Muscle of leg (tissue), 11 donors: ENCODE data around the gene CALR. TPM values are rescaled to one million over a fixed set of nuclear protein-coding genes. Genes with fewer than 3 reads are reported as not detected.

ENCODE experiments used
- DNase-seq: peaks from one replicate; pipeline ENCODE4 v3.0.0; 2013
- H3K27ac ChIP-seq: one replicate; pipeline ENCODE4 v1.5.1; 2013; ENCODE audit warnings: mild to moderate bottlenecking, low read length, control low read depth
- H3K27me3 ChIP-seq: one replicate; pipeline ENCODE4 v1.6.1; 2013; ENCODE audit warnings: low read length; ENCODE audit not compliant: control insufficient read depth, insufficient read depth
- H3K36me3 ChIP-seq: one replicate; pipeline ENCODE4 v1.6.1; 2013; ENCODE audit warnings: low read length; ENCODE audit not compliant: control insufficient read depth, insufficient read depth
- H3K4me1 ChIP-seq: one replicate; pipeline ENCODE4 v1.6.1; 2013; ENCODE audit warnings: low read length; ENCODE audit not compliant: control insufficient read depth, insufficient read depth
- H3K4me3 ChIP-seq: one replicate; pipeline ENCODE4 v1.5.1; 2013; ENCODE audit warnings: low read length, control low read depth
- H3K9me3 ChIP-seq: replicated peaks from 2 replicates; pipeline ENCODE4 v1.6.1; 2013; ENCODE audit warnings: low read depth, low read length; ENCODE audit not compliant: control insufficient read depth
- WGBS: methylation state at CpG from one replicate; pipeline ENCODE4 v1.1.5; 2013; ENCODE audit warnings: missing lambda C conversion rate; ENCODE audit not compliant: insufficient coverage; 5-methylcytosine and 5-hydroxymethylcytosine counted together
- polyA plus RNA-seq, 8 donors: library from polyadenylated mRNA; unstranded; fragments of 120-200 nt; gene quantifications; one replicate each; pipeline versions ENCODE4 v1.2.1 to v1.2.3, GENCODE V29; 2013; ENCODE audit warnings: inconsistent platforms in 1 of 8, low replicate concordance in 1 of 8; ENCODE audit not compliant: insufficient read length in 8 of 8, insufficient read depth in 1 of 8
- total RNA-seq: library from RNA; stranded (reverse); fragments of 120-200 nt; gene quantifications from one replicate; pipeline ENCODE4 v1.2.4, GENCODE V29; 2013

CALR gene
- total and polyA plus RNA-seq, 9 donors, result 380 to 643 (median 443) TPM

DNA sequence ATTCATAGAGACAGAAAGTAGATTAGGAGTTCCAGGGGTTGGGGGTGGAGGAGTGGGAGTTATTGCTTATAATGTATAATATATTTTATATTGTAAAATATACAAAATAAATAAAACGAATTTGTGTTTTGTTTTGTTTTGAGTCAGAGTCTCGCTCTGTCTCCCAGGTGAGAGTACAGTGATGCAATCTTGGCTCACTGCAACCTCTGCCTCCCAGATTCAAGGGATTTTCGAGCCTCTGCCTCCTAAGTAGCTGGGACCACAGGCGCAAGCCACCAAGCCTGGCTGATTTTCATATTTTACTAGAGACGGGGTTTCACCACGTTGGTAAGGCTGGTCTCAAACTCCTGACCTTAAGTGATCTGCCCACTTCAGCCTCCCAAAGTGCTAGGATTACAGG, 21.1 kb downstream of the CALR start:
- WGBS, result 77% methylated on average over 2 of the region's 6 CpGs
- Histone ChIP-seq H3K4me1 (peaks cover 22% of the 10 kb centered on the region), H3K27me3 (no peaks in the 10 kb centered on the region)

DNA sequence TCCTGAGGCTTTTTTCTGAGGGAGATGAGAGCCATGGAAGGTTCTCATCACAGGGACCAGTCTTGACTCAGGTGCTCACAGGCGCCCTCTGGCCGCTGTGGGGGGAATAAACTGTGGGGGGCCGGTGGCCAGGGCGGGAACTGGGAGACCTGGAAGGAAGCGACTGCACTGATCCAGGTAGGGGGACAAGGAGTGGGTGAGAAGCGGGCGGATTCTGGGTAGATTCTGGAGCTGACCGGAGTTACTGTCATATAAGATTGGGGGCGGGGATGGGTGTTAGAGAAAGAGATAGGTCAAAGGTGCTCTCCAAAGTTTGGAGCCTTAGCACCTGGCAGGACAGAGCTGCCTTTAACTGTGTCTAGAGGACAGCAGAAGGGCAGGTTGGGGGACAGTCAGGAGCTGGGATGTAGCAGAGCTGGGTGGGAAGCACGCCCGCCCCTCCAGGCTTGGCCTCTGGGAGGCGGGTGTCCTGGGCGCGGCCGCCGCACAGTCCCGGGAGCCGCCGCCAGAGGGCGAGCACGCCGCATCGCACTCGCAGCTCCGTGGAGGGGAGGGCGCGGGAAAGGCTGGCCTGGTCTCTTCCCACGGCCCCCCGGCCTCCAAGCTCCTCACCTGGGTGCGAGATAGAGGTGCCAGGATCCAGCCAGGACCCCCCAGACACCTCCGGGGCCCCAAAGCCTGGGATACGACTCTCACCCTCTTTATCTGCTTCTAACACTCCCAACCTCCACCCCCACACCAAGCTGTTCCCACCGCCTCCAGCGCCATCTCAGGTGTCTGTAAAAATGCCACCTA, 26.8 kb downstream of the CALR start:
- peak overlapping the region; percentile 48 for H3K4me3 ChIP-seq
- WGBS, result 1% methylated on average over 33 of the region's 34 CpGs
- DNase-seq, result peak; percentile 79

More for the DNA sequence above, 21.1 kb downstream of the CALR start:
- no peaks in the 10 kb centered on the region for H3K9me3 ChIP-seq
- DNase-seq, result no peak
- H3K4me3 ChIP-seq, result no peak overlapping the region
- H3K36me3 ChIP-seq, result peaks cover 9% of the 10 kb centered on the region
- H3K27ac ChIP-seq, result no peak overlapping the region

DNA sequence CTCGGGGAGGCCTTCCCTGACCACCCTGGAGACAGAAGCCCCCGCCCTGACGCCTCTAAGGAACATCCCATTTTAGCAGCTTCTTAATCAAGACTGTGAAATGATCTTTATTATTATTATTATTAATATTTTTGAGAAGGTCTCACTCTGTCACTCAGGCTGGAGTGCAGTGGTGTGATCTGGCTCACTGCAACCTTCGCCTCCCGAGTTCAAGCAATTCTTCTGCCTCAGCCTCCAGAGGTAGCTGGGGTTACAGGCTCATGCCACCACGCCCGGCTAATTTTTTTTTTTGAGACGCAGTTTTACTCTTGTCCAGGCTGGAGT, 27.4 kb downstream of the CALR start:
- no peak overlapping the region for H3K4me3 ChIP-seq
- no peaks in the 10 kb centered on the region for H3K9me3 ChIP-seq
- no peaks in the 10 kb centered on the region for H3K36me3 ChIP-seq
- no peaks in the 10 kb centered on the region for H3K27me3 ChIP-seq
- no peak overlapping the region for H3K27ac ChIP-seq
- 78% methylated on average over 2 of the region's 8 CpGs for WGBS
- peaks cover 18% of the 10 kb centered on the region for H3K4me1 ChIP-seq
- no peak for DNase-seq

More for the DNA sequence above, 26.8 kb downstream of the CALR start:
- Histone ChIP-seq H3K9me3 (no peaks in the 10 kb centered on the region), H3K4me1 (peaks cover 18% of the 10 kb centered on the region), H3K27ac (no peak overlapping the region), H3K36me3 (no peaks in the 10 kb centered on the region), H3K27me3 (no peaks in the 10 kb centered on the region)

DNA sequence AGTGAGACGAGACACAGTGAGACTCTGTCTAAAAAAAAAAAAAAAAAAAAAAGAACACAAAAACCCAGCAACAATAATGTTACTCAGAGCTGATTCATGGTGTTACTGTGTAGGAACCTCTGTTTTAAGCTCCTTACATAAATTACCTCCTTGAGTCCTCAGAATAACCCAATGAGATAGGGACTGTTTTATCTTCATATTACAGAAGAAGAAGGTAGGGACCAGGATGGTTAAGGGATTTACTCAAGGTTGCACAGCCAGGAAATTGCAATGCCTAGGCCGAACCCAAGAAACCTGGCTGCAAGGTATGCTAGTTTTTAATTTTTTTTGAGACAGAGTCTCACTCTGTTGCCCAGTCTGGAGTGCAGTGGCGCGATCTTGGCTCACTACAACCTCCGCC, 29.5 kb downstream of the CALR start:
- Histone ChIP-seq H3K4me3 (no peak overlapping the region), H3K36me3 (no peaks in the 10 kb centered on the region), H3K4me1 (peaks cover 18% of the 10 kb centered on the region), H3K27ac (no peak overlapping the region), H3K9me3 (no peaks in the 10 kb centered on the region), H3K27me3 (no peaks in the 10 kb centered on the region)
- 96% methylated on average over 4 of the region's 5 CpGs for WGBS
- DNase-seq, result no peak

DNA sequence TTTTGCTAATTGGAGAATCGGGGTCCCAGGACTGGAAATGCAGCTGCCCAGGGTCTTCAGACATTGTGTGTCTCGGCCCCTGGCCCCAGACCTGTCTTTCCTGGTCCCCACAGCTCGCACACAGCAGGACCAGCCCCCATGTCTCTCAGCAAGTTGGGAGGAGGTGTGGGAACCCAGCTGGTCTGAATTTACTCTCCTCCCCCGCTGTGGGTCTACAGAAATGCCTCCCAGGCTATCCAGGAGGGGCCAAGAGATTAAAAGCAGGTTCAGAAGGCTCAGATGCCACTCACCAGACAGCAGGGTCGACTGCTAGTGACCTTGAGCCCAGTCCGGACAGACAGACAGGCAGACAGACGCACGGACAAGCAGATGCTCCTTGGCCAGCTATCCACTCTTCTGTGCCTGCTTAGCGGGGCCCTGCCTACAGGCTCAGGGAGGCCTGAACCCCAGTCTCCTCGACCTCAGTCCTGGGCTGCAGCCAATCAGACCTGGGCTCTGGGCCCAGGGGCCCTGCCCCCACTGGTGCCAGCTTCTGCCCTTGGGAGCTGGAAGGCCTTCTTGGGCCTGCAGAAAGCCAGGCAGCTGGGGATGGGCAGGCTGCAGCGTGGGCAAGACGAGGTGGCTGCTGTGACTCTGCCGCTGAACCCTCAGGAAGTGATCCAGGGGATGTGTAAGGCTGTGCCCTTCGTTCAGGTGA, 31.0 kb downstream of the CALR start, which contains the start of gene DAND5:
TSS of gene DAND5 (plus strand) at position 285 of the 697 bp plus-strand sequence. CDS start at position 370, 85 bp downstream.
- Histone ChIP-seq H3K4me1 (peaks cover 20% of the 10 kb centered on the region), H3K27me3 (no peaks in the 10 kb centered on the region), H3K27ac (no peak within 1 kb of the TSS), H3K4me3 (no peak within 1 kb of the TSS), H3K36me3 (no peaks in the 10 kb centered on the region), H3K9me3 (no peaks in the 10 kb centered on the region)
- WGBS, result 29% methylated on average over 10 of the region's 14 CpGs
- DNase-seq, result no peak

DNA sequence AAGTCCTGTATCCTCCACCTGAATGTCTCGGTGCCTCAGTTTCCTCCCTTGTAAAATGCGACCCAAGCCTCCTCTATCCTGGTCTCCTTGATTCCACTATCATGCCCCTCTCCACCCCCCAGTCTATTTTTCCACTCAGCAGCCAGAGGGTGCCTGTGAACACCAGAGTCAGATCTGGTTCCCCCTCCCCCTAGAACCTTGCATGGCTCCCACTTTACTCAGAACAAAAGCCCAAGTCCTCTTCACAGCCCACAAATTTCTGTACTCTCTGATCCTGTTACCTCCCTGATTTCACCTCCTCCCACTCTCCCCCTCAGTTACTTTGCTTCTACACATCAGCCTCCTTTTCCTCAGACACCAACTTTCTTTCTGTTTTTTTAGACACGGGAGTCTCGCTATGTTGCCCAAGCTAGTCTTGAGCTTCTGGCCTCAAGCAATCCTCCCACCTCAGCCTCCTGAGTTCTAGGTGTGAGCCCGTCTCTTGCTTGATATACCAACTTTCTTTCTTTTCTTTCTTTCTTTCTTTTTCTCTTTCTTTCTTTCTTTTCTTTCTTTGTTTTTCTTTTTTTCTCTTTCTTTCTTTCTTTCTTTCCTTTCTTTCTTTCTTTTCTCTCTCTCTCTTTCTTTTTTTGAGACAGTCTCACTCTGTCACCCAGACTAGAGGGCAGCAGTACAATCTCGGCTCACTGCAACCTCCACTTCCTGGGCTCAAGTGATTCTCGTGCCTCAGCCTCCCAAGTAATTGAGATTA, 31.8 kb downstream of the CALR start:
- no peak for DNase-seq
- H3K36me3 ChIP-seq, result no peaks in the 10 kb centered on the region
- no peaks in the 10 kb centered on the region for H3K27me3 ChIP-seq
- 86% methylated on average over 7 of the region's 7 CpGs for WGBS
- no peak overlapping the region for H3K27ac ChIP-seq
- H3K4me3 ChIP-seq, result no peak overlapping the region
- H3K9me3 ChIP-seq, result no peaks in the 10 kb centered on the region
- H3K4me1 ChIP-seq, result peaks cover 25% of the 10 kb centered on the region

DNA sequence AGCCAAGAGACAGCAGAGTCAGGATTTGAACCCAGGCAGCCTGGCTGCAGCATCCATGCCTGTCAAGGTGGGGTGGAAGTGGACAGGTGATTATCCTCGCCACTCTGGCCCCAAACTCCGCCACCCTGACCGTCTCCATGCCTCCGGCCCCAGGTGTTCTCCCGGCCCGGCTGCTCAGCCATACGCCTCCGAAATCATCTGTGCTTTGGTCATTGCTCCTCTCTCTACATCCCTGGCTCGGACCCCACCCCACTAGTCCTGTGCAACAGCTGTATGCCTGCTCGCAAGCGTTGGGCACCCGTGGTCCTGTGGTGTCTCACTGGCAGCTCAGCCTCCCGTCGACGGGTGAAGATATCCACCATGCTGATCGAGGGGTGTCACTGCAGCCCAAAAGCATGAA, 34.8 kb downstream of the CALR start:
- 73% methylated on average over 16 of the region's 16 CpGs for WGBS
- Histone ChIP-seq H3K4me1 (peaks cover 29% of the 10 kb centered on the region), H3K36me3 (no peaks in the 10 kb centered on the region), H3K27me3 (no peaks in the 10 kb centered on the region), H3K9me3 (no peaks in the 10 kb centered on the region), H3K4me3 (no peak overlapping the region), H3K27ac (no peak overlapping the region)
- no peak for DNase-seq

DNA sequence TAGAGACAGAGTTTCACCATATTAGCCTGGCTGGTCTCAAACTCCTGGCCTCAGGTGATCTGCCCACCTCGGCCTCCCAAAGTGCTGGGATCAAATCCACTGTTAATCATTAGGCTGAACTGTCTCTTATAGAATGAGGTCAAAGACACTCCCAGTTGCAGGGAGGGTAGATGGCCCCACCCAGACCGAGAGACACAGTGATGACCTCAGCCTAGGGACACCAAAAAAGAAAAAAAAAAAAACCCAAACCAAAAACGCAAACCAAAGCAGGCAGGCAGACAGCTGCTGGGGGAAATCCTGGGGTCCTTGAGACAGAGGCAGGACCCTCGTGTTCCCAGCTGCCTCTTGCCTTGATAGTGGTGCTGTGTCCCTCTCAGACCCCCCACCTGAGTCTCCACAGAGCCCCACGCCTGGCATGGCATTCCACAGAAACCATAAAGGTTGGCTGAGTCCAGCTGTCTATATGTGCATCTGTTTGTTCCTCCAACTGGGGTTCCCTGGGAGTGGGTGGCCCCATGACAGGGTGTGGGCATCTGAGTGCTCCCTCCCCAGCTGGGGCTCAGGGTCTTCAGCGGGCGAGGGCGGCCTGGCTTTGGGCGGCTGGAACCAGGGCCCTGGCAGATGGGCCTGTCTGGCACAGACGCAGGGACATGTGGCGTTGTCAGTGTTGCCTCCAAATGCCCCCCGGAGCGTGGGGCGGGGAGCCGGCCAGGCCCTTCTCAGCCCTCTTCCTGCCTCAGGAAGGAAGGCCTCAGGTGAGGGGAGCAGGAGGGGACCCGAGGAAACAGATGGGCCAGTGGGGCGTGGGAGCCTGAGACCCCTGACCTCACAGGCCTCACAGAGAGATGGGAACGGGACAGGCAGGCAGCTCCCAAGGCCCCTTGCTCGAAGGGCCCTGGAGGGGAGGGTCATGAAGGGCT, 36.2 kb downstream of the CALR start:
- no peaks in the 10 kb centered on the region for H3K9me3 ChIP-seq
- H3K4me1 ChIP-seq, result peaks cover 24% of the 10 kb centered on the region
- H3K27me3 ChIP-seq, result no peaks in the 10 kb centered on the region
- H3K4me3 ChIP-seq, result no peak overlapping the region
- peak; percentile 59 for DNase-seq
- peak overlapping the region; percentile 59 for H3K27ac ChIP-seq
- H3K36me3 ChIP-seq, result no peaks in the 10 kb centered on the region
- WGBS, result 32% methylated on average over 13 of the region's 19 CpGs

DNA sequence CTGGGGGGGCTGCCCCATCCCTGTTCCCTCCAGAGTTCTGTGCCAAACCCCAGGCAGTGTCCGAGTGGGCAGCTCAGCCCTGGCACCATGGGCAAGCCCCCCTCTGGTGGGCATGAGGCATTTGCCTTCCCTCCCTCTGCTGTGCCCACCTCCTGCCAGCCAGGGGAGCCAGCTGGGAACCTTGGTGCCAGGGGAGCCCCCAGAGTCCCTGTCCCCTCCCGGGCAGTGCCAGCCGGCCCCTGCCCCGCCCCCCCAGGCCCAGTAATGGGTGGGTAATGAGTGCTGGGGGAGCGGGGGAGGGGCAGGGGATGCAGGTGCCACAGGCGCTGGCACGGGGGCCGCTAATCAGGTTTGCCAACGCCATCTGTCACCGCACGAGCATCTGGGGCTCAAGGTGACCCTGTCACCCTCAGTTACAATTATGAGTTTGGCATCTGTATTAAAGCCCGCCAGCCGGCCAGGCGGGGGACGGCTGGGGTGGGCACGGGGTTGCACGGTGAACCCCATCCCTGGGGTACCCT, 36.9 kb downstream of the CALR start:
- Histone ChIP-seq H3K4me3 (no peak overlapping the region), H3K9me3 (no peaks in the 10 kb centered on the region), H3K4me1 (peaks cover 19% of the 10 kb centered on the region), H3K27me3 (no peaks in the 10 kb centered on the region), H3K27ac (no peak overlapping the region), H3K36me3 (no peaks in the 10 kb centered on the region)
- 73% methylated on average over 11 of the region's 17 CpGs for WGBS
- DNase-seq, result no peak
